ENCODE measurements around the gene PHOX2A. TPM values are rescaled to one million over a fixed set of nuclear protein-coding genes. Genes with fewer than 3 reads are reported as not detected.

The PHOX2A gene
- total RNA-seq, 1 donor from 2014 or later: not detected

DNA sequence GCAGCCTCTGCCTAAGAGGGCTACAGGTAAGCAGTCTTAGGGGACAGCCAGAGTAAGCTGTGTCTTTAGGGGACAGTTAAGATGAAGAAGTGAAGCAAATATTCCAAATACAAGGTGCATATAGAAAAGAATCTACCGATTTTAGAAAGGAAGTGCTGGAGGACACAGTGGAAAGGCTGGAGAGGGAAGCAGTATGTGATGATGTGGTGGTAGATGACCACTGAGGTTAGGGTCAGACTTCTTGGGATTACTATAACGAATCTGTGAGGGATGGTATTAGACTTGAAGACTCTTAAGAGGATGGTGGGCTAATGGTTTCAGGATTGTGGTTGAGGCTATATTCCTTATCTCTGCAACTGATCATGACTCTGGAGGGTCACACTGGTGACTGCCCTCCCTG is 40.0 kb upstream of the PHOX2A start:
- Histone ChIP-seq H3K36me3 (no peaks in the 10 kb centered on the region), H3K4me1 (no peaks in the 10 kb centered on the region), H3K4me3 (no peak overlapping the region), H3K9me3 (no peaks in the 10 kb centered on the region), H3K27me3 (ENCODE audit: low read depth) (no peaks in the 10 kb centered on the region), H3K27ac (no peak overlapping the region)
- intact Hi-C loops (cut with DNase I): no loop called here
- DNase-seq: no peak
- TF ChIP-seq, protein P1, sequence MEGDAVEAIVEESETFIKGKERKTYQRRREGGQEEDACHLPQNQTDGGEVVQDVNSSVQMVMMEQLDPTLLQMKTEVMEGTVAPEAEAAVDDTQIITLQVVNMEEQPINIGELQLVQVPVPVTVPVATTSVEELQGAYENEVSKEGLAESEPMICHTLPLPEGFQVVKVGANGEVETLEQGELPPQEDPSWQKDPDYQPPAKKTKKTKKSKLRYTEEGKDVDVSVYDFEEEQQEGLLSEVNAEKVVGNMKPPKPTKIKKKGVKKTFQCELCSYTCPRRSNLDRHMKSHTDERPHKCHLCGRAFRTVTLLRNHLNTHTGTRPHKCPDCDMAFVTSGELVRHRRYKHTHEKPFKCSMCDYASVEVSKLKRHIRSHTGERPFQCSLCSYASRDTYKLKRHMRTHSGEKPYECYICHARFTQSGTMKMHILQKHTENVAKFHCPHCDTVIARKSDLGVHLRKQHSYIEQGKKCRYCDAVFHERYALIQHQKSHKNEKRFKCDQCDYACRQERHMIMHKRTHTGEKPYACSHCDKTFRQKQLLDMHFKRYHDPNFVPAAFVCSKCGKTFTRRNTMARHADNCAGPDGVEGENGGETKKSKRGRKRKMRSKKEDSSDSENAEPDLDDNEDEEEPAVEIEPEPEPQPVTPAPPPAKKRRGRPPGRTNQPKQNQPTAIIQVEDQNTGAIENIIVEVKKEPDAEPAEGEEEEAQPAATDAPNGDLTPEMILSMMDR (IDR thresholded peaks at IDR 0.05): no peak
- ATAC-seq: no peak

DNA sequence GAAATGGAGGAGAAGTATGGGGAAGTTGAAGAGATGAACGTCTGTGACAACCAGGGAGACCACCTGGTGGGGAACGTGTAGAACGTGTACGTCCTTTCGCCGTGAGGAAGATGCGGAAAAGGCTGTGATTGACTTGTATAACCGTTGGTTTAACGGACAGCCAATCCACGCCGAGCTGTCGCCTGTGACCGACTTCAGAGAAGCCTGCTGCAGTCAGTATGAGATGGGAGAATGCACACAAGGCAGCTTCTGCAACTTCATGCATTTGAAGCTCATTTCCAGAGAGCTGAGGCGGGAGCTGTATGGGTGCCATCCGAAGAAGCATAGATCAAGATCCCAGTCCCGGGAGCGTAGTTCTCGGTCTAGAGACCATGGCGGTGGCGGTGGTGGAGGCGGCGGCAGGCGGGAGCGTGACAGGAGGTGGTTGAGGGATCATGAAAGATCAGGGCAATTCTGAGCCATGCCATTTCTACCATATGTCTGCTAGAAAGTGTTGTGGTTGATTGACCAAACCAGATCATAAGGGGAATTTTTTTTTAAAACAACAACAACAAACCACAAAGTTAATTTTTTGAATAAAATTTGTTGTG is 36.8 kb upstream of the PHOX2A start:
- Histone ChIP-seq H3K27ac (no peak overlapping the region), H3K36me3 (no peaks in the 10 kb centered on the region), H3K27me3 (ENCODE audit: low read depth) (no peaks in the 10 kb centered on the region), H3K4me1 (no peaks in the 10 kb centered on the region), H3K9me3 (no peaks in the 10 kb centered on the region), H3K4me3 (no peak overlapping the region)
- ATAC-seq (no peak), DNase-seq (no peak)
- TF ChIP-seq, protein P1 (IDR thresholded peaks at IDR 0.05): no peak
- intact Hi-C loops (cut with DNase I): no loop called here

DNA sequence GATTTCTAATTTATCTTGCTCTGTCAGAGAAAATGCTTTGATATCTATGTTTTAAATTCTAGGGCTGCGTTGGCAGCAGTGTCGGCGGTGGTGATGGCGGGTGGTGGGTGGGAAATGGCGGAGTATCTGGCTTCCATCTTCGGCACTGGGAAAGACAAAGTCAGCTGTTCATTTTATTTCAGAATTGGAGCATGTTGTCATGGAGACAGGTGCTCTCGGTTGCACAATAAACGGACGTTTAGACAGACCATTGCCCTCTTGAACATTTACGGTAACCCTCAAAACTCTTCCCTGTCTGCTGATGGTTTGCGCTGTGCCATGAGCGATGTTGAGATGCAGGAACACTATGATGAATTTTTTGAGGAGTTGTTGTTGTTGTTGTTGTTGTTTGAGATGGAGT is 36.1 kb upstream of the PHOX2A start:
- TF ChIP-seq, protein P1 (IDR thresholded peaks at IDR 0.05): no peak
- Histone ChIP-seq H3K9me3 (no peaks in the 10 kb centered on the region), H3K4me1 (no peaks in the 10 kb centered on the region), H3K27me3 (ENCODE audit: low read depth) (no peaks in the 10 kb centered on the region), H3K4me3 (no peak overlapping the region), H3K27ac (no peak overlapping the region), H3K36me3 (no peaks in the 10 kb centered on the region)
- intact Hi-C loops (cut with DNase I): no loop called here
- ATAC-seq: no peak
- no peak for DNase-seq

DNA sequence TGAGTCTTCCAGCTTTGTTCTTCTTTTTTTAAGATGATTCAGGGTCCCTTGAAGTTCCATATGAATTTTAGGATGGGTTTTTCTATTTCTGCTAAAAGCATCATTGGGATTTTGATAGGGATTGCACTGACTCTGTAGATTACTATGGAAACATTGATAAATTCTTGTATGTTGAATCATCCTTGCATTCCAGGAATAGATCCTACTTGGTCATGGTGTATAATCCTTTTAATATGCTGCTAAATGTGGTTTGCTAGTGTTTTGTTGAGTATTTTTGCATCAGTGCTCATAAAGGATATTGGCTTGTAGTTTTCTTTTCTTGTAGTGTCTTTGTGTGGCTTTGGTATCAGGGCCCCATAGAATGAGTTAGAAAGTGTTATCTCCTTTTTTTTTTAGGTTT is 34.9 kb upstream of the PHOX2A start:
- Histone ChIP-seq H3K4me3 (no peak overlapping the region), H3K4me1 (no peaks in the 10 kb centered on the region), H3K27ac (no peak overlapping the region), H3K27me3 (ENCODE audit: low read depth) (no peaks in the 10 kb centered on the region), H3K9me3 (no peaks in the 10 kb centered on the region), H3K36me3 (no peaks in the 10 kb centered on the region)
- TF ChIP-seq, protein P1 (IDR thresholded peaks at IDR 0.05): no peak
- intact Hi-C loops (cut with DNase I): no loop called here
- ATAC-seq (no peak), DNase-seq (no peak)

DNA sequence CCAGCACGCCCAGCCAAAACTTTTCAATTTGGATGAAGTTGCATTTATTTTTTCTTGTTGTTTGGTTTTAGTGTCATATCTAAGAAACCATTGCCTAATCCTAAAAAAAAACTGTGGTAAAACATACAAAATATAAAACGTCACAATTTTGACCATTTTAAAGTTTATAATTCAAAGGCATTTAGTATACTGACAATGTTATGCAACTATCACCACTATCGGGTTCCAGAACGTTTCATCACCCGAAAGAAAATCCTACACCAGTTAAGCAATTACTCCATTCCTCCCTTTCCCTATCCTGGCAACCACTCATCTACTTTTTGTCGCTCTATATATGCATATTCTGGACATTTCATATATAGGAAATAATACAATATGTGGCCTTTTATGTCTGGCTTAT is 30.5 kb upstream of the PHOX2A start:
- TF ChIP-seq, protein P1 (IDR thresholded peaks at IDR 0.05): no peak
- Histone ChIP-seq H3K4me1 (no peaks in the 10 kb centered on the region), H3K27ac (no peak overlapping the region), H3K9me3 (no peaks in the 10 kb centered on the region), H3K4me3 (no peak overlapping the region), H3K27me3 (ENCODE audit: low read depth) (peaks cover 3% of the 10 kb centered on the region), H3K36me3 (no peaks in the 10 kb centered on the region)
- DNase-seq: no peak
- intact Hi-C loops (cut with DNase I): no loop called here
- ATAC-seq: no peak

All from lower lobe of right lung (tissue), 2 donors.